Measurements from ENCODE around the gene DISP1.

DISP1 gene

DNA sequence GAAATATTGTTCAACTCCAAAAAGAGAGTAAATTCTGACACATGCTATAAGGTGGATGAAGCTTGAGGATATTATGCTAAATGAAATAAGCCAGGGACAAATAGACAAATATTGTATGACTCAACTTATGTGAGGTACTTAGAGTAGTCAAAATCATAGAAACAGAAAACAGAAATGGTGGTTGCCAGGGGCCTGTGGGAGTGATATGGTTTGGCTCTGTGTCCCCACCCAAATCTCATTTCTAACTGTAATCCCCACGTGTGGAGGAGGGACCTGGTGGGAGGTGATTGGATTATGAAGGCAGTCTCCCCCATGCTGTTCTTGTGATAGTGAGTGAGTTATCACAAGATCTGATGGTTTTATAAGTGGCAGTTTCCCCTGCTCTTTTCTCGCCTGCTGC lies 24.7 kb upstream of the DISP1 start:
- Histone ChIP-seq H3K36me3 (ENCODE audit: control insufficient read depth in 2 of 2, insufficient read depth in 1 of 2, low read length in 2 of 2) (no peaks in the 10 kb centered on the region), H3K4me1 (ENCODE audit: control insufficient read depth, insufficient read depth, low read length) (peaks cover 10% of the 10 kb centered on the region), H3K9me3 (ENCODE audit: control insufficient read depth, insufficient read depth, low read depth, low read length) (no peaks in the 10 kb centered on the region), H3K27ac (ENCODE audit: extremely low read depth, low read depth, low read length) (no peak overlapping the region), H3K4me3 (ENCODE audit: low read depth, low read length) (no peak overlapping the region)
- TF ChIP-seq, protein P1, sequence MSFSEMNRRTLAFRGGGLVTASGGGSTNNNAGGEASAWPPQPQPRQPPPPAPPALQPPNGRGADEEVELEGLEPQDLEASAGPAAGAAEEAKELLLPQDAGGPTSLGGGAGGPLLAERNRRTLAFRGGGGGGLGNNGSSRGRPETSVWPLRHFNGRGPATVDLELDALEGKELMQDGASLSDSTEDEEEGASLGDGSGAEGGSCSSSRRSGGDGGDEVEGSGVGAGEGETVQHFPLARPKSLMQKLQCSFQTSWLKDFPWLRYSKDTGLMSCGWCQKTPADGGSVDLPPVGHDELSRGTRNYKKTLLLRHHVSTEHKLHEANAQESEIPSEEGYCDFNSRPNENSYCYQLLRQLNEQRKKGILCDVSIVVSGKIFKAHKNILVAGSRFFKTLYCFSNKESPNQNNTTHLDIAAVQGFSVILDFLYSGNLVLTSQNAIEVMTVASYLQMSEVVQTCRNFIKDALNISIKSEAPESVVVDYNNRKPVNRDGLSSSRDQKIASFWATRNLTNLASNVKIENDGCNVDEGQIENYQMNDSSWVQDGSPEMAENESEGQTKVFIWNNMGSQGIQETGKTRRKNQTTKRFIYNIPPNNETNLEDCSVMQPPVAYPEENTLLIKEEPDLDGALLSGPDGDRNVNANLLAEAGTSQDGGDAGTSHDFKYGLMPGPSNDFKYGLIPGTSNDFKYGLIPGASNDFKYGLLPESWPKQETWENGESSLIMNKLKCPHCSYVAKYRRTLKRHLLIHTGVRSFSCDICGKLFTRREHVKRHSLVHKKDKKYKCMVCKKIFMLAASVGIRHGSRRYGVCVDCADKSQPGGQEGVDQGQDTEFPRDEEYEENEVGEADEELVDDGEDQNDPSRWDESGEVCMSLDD (tag by site-specific recombination; IDR thresholded peaks at IDR 0.05), result no peak
- peak; percentile 41 for TF ChIP-seq SETDB1 (IDR thresholded peaks at IDR 0.05; ENCODE audit: insufficient read length, low read length)
- peak; percentile 35; the same call in 1 of the 2 replicates for TF ChIP-seq ZFHX2 (tag by site-specific recombination; conservative IDR thresholded peaks at IDR 0.05)
- CTCF ChIA-PET, result interaction anchor here (1.2 to 1.5 kb wide), 2 partner anchors 300 to 340 kb away, joined by 3 to 5 read pairs; no protein-coding TSS in a partner anchor
- POLR2A ChIA-PET, result no interaction called here

DNA sequence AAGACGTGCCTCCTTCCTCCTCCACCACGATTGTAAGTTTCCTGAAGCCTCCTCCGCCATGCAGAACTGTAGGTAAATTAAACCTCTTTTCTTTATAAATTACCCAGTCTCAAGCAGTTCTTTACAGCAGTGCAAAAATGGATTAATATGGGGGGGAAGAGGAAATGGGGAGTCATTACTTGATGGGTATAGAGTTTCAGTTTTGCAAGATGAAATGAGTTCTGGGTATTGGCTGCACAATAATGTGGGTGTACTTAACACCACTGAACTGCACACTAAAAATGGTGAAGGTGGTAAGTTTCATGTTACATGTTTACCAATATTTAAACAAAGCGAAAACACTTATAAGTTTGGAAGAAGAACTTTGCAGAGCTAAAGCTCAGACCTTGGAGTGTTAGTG lies 24.3 kb upstream of the DISP1 start:
- ChIA-PET POLR2A (no interaction called here), CTCF (interaction anchor here (1.3 to 1.5 kb wide), 2 partner anchors 299 to 339 kb away, joined by 3 to 5 read pairs; no protein-coding TSS in a partner anchor)
- H3K4me1 ChIP-seq (ENCODE audit: control insufficient read depth, insufficient read depth, low read length), result peaks cover 7% of the 10 kb centered on the region
- no peaks in the 10 kb centered on the region for H3K9me3 ChIP-seq (ENCODE audit: control insufficient read depth, insufficient read depth, low read depth, low read length)
- TF ChIP-seq ZBTB48 (tag by site-specific recombination; IDR thresholded peaks at IDR 0.05), result no peak
- 0 out of 2 replicates have a peak, but pooled peaks have one; percentile 1 for TF ChIP-seq ZFHX2 (tag by site-specific recombination; conservative IDR thresholded peaks at IDR 0.05)
- TF ChIP-seq ZFP3 (tag by site-specific recombination; IDR thresholded peaks at IDR 0.05; ENCODE audit: low read depth), result no peak
- TF ChIP-seq ZBTB21 (tag by site-specific recombination; IDR thresholded peaks at IDR 0.05), result no peak
- H3K36me3 ChIP-seq (ENCODE audit: control insufficient read depth in 2 of 2, insufficient read depth in 1 of 2, low read length in 2 of 2), result no peaks in the 10 kb centered on the region
- no peak overlapping the region for H3K27ac ChIP-seq (ENCODE audit: extremely low read depth, low read depth, low read length)
- no peak overlapping the region for H3K4me3 ChIP-seq (ENCODE audit: low read depth, low read length)

DNA sequence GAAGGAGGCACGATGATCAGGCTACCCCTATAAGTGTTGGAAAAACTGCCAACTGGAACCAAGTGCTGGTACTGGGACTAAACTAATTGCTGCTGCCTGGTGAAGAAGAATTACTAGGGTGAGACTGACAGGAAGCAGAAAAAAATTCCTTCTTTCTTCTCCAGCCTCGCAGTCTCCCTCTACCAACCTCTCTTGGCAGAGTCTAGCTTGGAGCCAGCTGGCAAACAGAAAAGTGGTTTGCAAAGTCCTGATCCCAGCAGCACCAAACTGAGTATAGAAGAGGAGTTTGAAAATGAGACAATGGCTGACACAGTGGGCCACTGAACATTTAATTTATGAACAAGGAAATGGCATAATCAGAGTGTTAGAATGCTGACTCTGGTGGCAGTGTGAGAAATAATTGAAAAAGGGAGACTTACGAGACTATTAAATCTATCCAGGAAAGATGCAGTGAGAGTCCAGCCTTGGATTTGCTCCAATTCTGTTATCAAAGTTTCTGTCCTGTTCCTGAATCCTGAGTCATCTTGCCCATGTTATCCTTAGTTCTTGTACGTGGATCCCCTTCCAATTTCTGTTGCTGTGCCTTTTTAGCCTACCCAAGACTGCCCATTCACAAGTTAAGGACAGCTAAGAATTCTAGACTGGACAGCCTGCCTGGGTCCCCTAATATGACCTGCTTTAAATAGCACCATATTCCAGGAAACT lies 23.7 kb upstream of the DISP1 start:
- ChIA-PET POLR2A (no interaction called here), CTCF (interaction anchor here (0.6 to 1.5 kb wide), 5 partner anchors 110 to 892 kb away, joined by 3 to 5 read pairs (median 3); no protein-coding TSS in a partner anchor)
- Histone ChIP-seq H3K9me3 (ENCODE audit: control insufficient read depth, insufficient read depth, low read depth, low read length) (no peaks in the 10 kb centered on the region), H3K36me3 (ENCODE audit: control insufficient read depth in 2 of 2, insufficient read depth in 1 of 2, low read length in 2 of 2) (no peaks in the 10 kb centered on the region), H3K4me1 (ENCODE audit: control insufficient read depth, insufficient read depth, low read length) (peaks cover under 1% of the 10 kb centered on the region; the same call in 1 of the 2 replicates), H3K4me3 (ENCODE audit: low read depth, low read length) (no peak overlapping the region), H3K27ac (ENCODE audit: extremely low read depth, low read depth, low read length) (no peak overlapping the region)
- TF ChIP-seq ZNF391 (tag by site-specific recombination; IDR thresholded peaks at IDR 0.05; ENCODE audit: borderline replicate concordance, low read depth), result no peak
- TF ChIP-seq KLF16 (tag by site-specific recombination; IDR thresholded peaks at IDR 0.05), result no peak
- TF ChIP-seq ZNF785 (tag by site-specific recombination; IDR thresholded peaks at IDR 0.05), result no peak
- TF ChIP-seq ZNF792 (tag by site-specific recombination; IDR thresholded peaks at IDR 0.05), result no peak

DNA sequence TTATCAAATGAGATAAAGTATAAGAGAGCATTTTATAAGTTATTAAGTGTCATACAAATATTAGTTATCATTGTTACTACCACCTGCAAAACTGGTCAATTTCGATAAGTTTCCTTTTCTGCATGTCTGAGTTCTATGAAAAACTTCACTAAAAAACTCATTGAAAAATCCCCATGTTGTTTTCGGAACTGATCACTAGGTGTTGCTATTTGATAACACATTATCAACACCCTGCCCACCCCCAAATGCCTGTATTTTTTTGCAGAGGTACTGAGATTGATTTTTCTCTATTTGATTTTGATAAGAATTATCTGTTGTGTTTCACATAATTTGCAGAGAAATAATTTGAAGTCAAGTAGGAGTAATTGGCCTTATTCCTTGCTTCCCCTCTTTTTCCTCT lies 22.1 kb upstream of the DISP1 start:
- H3K4me3 ChIP-seq (ENCODE audit: low read depth, low read length), result no peak overlapping the region
- H3K4me1 ChIP-seq (ENCODE audit: control insufficient read depth, insufficient read depth, low read length), result no peaks in the 10 kb centered on the region
- no peaks in the 10 kb centered on the region for H3K36me3 ChIP-seq (ENCODE audit: control insufficient read depth in 2 of 2, insufficient read depth in 1 of 2, low read length in 2 of 2)
- ChIA-PET POLR2A (no interaction called here), CTCF (interaction anchor here (0.7 to 1.7 kb wide), 19 partner anchors 27 to 1125 kb away, joined by 3 to 23 read pairs (median 5); no protein-coding TSS in a partner anchor)
- TF ChIP-seq, protein P2, sequence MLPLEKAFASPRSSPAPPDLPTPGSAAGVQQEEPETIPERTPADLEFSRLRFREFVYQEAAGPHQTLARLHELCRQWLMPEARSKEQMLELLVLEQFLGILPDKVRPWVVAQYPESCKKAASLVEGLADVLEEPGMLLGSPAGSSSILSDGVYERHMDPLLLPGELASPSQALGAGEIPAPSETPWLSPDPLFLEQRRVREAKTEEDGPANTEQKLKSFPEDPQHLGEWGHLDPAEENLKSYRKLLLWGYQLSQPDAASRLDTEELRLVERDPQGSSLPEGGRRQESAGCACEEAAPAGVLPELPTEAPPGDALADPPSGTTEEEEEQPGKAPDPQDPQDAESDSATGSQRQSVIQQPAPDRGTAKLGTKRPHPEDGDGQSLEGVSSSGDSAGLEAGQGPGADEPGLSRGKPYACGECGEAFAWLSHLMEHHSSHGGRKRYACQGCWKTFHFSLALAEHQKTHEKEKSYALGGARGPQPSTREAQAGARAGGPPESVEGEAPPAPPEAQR (tag by site-specific recombination; IDR thresholded peaks at IDR 0.05), result no peak
- TF ChIP-seq KLF10 (tag by site-specific recombination; IDR thresholded peaks at IDR 0.05) (0 out of 2 replicates have a peak, but pooled peaks have one; percentile 37), ZNF10 (tag by site-specific recombination; IDR thresholded peaks at IDR 0.05) (no peak), ZNF654 (tag by site-specific recombination; IDR thresholded peaks at IDR 0.05; ENCODE audit: low read depth) (peak; percentile 75)
- TF ChIP-seq, protein P3, sequence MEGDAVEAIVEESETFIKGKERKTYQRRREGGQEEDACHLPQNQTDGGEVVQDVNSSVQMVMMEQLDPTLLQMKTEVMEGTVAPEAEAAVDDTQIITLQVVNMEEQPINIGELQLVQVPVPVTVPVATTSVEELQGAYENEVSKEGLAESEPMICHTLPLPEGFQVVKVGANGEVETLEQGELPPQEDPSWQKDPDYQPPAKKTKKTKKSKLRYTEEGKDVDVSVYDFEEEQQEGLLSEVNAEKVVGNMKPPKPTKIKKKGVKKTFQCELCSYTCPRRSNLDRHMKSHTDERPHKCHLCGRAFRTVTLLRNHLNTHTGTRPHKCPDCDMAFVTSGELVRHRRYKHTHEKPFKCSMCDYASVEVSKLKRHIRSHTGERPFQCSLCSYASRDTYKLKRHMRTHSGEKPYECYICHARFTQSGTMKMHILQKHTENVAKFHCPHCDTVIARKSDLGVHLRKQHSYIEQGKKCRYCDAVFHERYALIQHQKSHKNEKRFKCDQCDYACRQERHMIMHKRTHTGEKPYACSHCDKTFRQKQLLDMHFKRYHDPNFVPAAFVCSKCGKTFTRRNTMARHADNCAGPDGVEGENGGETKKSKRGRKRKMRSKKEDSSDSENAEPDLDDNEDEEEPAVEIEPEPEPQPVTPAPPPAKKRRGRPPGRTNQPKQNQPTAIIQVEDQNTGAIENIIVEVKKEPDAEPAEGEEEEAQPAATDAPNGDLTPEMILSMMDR (tag by site-specific recombination; IDR thresholded peaks at IDR 0.05), result peak; percentile 51; the same call in 1 of the 2 replicates
- H3K27ac ChIP-seq (ENCODE audit: extremely low read depth, low read depth, low read length), result no peak overlapping the region
- no peaks in the 10 kb centered on the region for H3K9me3 ChIP-seq (ENCODE audit: control insufficient read depth, insufficient read depth, low read depth, low read length)

Measured in HEK293 (cell line).